Measurements from ENCODE around the gene KIAA1958. TPM values are rescaled to one million over a fixed set of nuclear protein-coding genes. Genes with fewer than 3 reads are reported as not detected.

Gene KIAA1958
- total and polyA plus RNA-seq, 2 of the 8 experiments (the other 6 are each of a cell fraction or from before 2014, with no cell fraction given), result 11.4 to 43.8 TPM

- TF ChIP-seq SRF (IDR thresholded peaks at IDR 0.05; ENCODE audit: low read depth, low read length), result no peak
- no peak for TF ChIP-seq CHD2 (IDR thresholded peaks at IDR 0.05; ENCODE audit: low read length)
Observed at GRCh38 chr9:112507001-112507680, 20.5 kb downstream of the KIAA1958 start (continued).

Measured in H1 (cell line).